HG02870 (cell line): ENCODE measurements around the gene KIZ.
A peak's percentile ranks its signal among the peaks of the same experiment; 100 is the strongest.

ENCODE experiments used
- ATAC-seq: cut with Tn5 transposase; IDR thresholded peaks from one replicate; pipeline ENCODE4 v1.9.1; 2021; ENCODE audit warnings: mild to moderate bottlenecking, moderate library complexity; ENCODE audit not compliant: unreplicated experiment

KIZ gene

GRCh38 chr20:21257192-21257591 lies 131.3 kb downstream of the KIZ start:
- no peak for ATAC-seq

GRCh38 chr20:21258411-21258810 lies 132.5 kb downstream of the KIZ start:
- no peak for ATAC-seq

GRCh38 chr20:21259346-21259745 lies 133.5 kb downstream of the KIZ start:
- no peak for ATAC-seq

- no peak for ATAC-seq
These were observed 136.9 kb downstream of the KIZ start for GRCh38 chr20:21262812-21263211.

- ATAC-seq: no peak
These were observed 139.6 kb downstream of the KIZ start for GRCh38 chr20:21265261-21266190.

GRCh38 chr20:21266191-21266536 lies 140.3 kb downstream of the KIZ start:
- no peak for ATAC-seq

GRCh38 chr20:21269772-21270171 lies 143.9 kb downstream of the KIZ start:
- ATAC-seq: no peak

GRCh38 chr20:21270806-21271205 lies 144.9 kb downstream of the KIZ start:
- no peak for ATAC-seq

- ATAC-seq: peak; percentile 77
These were observed 146.4 kb downstream of the KIZ start for GRCh38 chr20:21272279-21272678.

GRCh38 chr20:21272679-21273078 lies 146.8 kb downstream of the KIZ start:
- ATAC-seq: peak; percentile 80

- no peak for ATAC-seq
These were observed 148.0 kb downstream of the KIZ start for GRCh38 chr20:21273755-21274386.

- no peak for ATAC-seq
These were observed 152.9 kb downstream of the KIZ start for GRCh38 chr20:21278829-21279228.

- ATAC-seq: no peak
These were observed 154.0 kb downstream of the KIZ start for GRCh38 chr20:21279706-21280521.

- ATAC-seq: peak; percentile 69
These were observed 154.7 kb downstream of the KIZ start for GRCh38 chr20:21280522-21281016.

GRCh38 chr20:21286775-21287174 lies 160.9 kb downstream of the KIZ start:
- no peak for ATAC-seq

- no peak for ATAC-seq
These were observed 162.9 kb downstream of the KIZ start for GRCh38 chr20:21288587-21289370.

- ATAC-seq: no peak
These were observed 163.8 kb downstream of the KIZ start for GRCh38 chr20:21289651-21290050.

GRCh38 chr20:21291026-21291425 lies 165.1 kb downstream of the KIZ start:
- no peak for ATAC-seq

GRCh38 chr20:21294755-21295154 lies 168.9 kb downstream of the KIZ start:
- no peak for ATAC-seq
